SKM-1 (cell line): ENCODE measurements around the gene PRPF39.
"Not testable (repeated sequence)": the region's sequence is repeated elsewhere in the genome, so short reads cannot be mapped to it uniquely, and the experiment has no call there.

Experiments used
- DNase-seq: peaks from one replicate; lab custom pipeline; 2025; ENCODE audit not compliant: unreplicated experiment; lab: John Stamatoyannopoulos, UW

Gene PRPF39

GRCh38 chr14:45083976-45084722 is at the start of gene PRPF39:
TSS of gene PRPF39 (plus strand) at chr14:45084116. CDS start at chr14:45095240, 11,124 bp downstream.
- DNase-seq, result peak; percentile 5

- no peak for DNase-seq
Observed at GRCh38 chr14:45034730-45035129, 49.2 kb upstream of the PRPF39 start.

GRCh38 chr14:45038256-45038655 is 45.7 kb upstream of the PRPF39 start:
- no peak for DNase-seq

- no peak for DNase-seq
Observed at GRCh38 chr14:45038865-45039264, 45.1 kb upstream of the PRPF39 start.

GRCh38 chr14:45039390-45039789 is 44.5 kb upstream of the PRPF39 start:
- DNase-seq, result no peak

GRCh38 chr14:45041641-45042040 is 42.3 kb upstream of the PRPF39 start:
- DNase-seq, result no peak

GRCh38 chr14:45044638-45045037 is 39.3 kb upstream of the PRPF39 start:
- DNase-seq, result no peak

- DNase-seq, result no peak
Observed at GRCh38 chr14:45048385-45048784, 35.5 kb upstream of the PRPF39 start.

GRCh38 chr14:45051180-45051579 is 32.7 kb upstream of the PRPF39 start:
- no peak for DNase-seq

- no peak for DNase-seq
Observed at GRCh38 chr14:45051896-45052295, 32.0 kb upstream of the PRPF39 start.

GRCh38 chr14:45057349-45057748 is 26.6 kb upstream of the PRPF39 start:
- DNase-seq, result no peak

GRCh38 chr14:45057881-45058364 is 26.0 kb upstream of the PRPF39 start:
- DNase-seq, result no peak

- no peak for DNase-seq
Observed at GRCh38 chr14:45060551-45060950, 23.4 kb upstream of the PRPF39 start.

- DNase-seq, result no peak
Observed at GRCh38 chr14:45065540-45065939, 18.4 kb upstream of the PRPF39 start.

- no peak for DNase-seq
Observed at GRCh38 chr14:45065956-45066355, 18.0 kb upstream of the PRPF39 start.

GRCh38 chr14:45066667-45067066 is 17.2 kb upstream of the PRPF39 start:
- DNase-seq, result no peak

GRCh38 chr14:45068396-45068795 is 15.5 kb upstream of the PRPF39 start:
- DNase-seq, result no peak

- DNase-seq, result no peak
Observed at GRCh38 chr14:45070215-45070614, 13.7 kb upstream of the PRPF39 start.

- DNase-seq, result no peak
Observed at GRCh38 chr14:45072126-45072525, 11.8 kb upstream of the PRPF39 start.

- no peak for DNase-seq
Observed at GRCh38 chr14:45073231-45073879, 10.6 kb upstream of the PRPF39 start.

- DNase-seq, result no peak
Observed at GRCh38 chr14:45078323-45078722, 5.6 kb upstream of the PRPF39 start.

GRCh38 chr14:45080416-45080968 is 3.4 kb upstream of the PRPF39 start:
- DNase-seq, result not testable (repeated sequence)
